Measurements from ENCODE around the gene MYO18B.

MYO18B gene

DNA sequence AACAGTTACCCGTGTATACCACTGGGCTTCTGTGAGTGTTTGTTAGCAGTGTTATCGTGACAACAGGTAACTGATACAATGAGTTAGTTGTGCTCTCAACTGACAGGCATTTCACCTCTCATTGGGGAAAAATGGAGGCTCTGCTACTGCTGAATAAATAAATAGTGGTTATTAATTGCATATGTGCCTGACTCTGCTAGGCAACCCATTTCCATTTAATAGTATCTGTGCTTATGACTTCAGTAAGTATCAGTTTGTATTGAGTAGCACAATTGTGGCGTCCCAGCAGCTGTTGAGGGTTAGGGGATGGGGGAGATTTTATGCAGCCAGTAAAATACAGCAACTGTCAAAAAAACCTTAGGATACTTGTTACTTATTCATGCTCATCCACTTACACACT lies 303.9 kb downstream of the MYO18B start:
- no peaks in the 10 kb centered on the region for H3K36me3 ChIP-seq
- no peaks in the 10 kb centered on the region for H3K4me1 ChIP-seq (ENCODE audit: control insufficient read depth in 1 of 2, insufficient read depth in 1 of 2, low read depth in 1 of 2, low read length in 1 of 2)
- no peak overlapping the region for H3K27ac ChIP-seq
- no peak overlapping the region for H3K4me3 ChIP-seq (ENCODE audit: low read depth in 1 of 2, low read length in 1 of 2)
- peaks cover 3% of the 10 kb centered on the region for H3K27me3 ChIP-seq
- TF ChIP-seq, protein P1, sequence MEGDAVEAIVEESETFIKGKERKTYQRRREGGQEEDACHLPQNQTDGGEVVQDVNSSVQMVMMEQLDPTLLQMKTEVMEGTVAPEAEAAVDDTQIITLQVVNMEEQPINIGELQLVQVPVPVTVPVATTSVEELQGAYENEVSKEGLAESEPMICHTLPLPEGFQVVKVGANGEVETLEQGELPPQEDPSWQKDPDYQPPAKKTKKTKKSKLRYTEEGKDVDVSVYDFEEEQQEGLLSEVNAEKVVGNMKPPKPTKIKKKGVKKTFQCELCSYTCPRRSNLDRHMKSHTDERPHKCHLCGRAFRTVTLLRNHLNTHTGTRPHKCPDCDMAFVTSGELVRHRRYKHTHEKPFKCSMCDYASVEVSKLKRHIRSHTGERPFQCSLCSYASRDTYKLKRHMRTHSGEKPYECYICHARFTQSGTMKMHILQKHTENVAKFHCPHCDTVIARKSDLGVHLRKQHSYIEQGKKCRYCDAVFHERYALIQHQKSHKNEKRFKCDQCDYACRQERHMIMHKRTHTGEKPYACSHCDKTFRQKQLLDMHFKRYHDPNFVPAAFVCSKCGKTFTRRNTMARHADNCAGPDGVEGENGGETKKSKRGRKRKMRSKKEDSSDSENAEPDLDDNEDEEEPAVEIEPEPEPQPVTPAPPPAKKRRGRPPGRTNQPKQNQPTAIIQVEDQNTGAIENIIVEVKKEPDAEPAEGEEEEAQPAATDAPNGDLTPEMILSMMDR (IDR thresholded peaks at IDR 0.05) = no peak
- H3K9me3 ChIP-seq = no peaks in the 10 kb centered on the region

DNA sequence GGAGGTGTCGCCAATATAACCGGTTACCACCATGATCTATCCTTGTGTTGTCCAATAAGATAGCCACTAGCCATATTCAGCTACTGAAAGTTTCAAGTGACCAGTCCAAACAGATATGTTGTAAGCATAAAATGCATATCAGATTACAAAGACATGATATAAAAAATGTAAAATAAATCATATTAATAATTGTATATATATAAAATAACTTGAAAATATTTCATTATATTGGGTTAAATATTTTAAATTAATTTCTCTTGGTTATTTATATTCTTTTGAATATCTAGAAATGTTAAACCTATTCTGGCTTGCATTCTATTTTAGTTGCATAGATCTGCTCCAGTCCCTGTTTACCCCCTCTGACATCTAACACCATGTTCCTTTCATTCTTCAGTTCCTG lies 305.5 kb downstream of the MYO18B start:
- H3K27ac ChIP-seq = no peak overlapping the region

DNA sequence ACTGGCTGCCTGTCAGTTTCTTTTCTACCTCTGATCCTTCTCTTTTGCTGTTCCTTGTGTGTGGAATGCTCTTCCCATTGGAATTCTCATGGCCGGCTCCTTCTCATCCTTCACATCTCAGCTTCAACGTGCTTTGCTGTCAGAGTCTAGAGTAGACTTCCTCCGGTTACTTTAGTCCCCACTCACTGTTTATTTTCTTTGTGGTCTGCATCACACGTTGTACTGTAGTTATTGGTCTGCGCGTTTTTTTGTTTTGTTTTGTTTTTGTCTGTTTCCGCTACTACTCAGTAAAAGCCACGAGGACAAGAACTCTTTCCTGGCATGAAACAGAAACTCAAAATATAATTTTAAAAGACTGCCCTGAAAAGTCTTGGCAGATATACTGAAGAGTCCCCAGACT lies 305.9 kb downstream of the MYO18B start:
- TF ChIP-seq, protein P1 (IDR thresholded peaks at IDR 0.05) = no peak

More for the DNA sequence above, 305.5 kb downstream of the MYO18B start:
- Histone ChIP-seq H3K4me3 (ENCODE audit: low read depth in 1 of 2, low read length in 1 of 2) (no peak overlapping the region), H3K36me3 (no peaks in the 10 kb centered on the region), H3K27me3 (peaks cover 3% of the 10 kb centered on the region), H3K4me1 (ENCODE audit: control insufficient read depth in 1 of 2, insufficient read depth in 1 of 2, low read depth in 1 of 2, low read length in 1 of 2) (no peaks in the 10 kb centered on the region), H3K9me3 (no peaks in the 10 kb centered on the region)
- TF ChIP-seq, protein P1 (IDR thresholded peaks at IDR 0.05) = no peak

DNA sequence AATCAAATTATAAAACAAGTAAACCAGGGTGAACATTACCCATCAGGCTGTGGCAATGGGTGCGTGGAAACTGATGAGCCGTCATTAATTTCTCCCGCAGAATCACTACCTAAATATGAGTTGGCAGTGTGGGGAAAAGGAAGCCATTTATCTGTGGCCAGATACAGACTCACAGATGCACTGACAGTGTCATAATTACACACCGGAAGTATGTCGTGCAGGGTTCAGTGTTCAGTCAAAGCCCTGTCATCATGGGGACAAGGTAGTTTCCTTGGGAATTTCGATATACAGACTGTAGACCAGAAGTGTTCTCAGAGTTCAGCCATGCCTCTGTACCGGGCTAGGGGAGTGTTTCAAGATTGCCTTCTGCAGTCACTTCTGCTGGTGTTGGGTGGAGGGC lies 308.1 kb downstream of the MYO18B start:
- Histone ChIP-seq H3K27ac (no peak overlapping the region), H3K4me3 (ENCODE audit: low read depth in 1 of 2, low read length in 1 of 2) (no peak overlapping the region), H3K36me3 (no peaks in the 10 kb centered on the region), H3K4me1 (ENCODE audit: control insufficient read depth in 1 of 2, insufficient read depth in 1 of 2, low read depth in 1 of 2, low read length in 1 of 2) (no peaks in the 10 kb centered on the region), H3K9me3 (no peaks in the 10 kb centered on the region), H3K27me3 (peaks cover 10% of the 10 kb centered on the region)
- TF ChIP-seq, protein P1 (IDR thresholded peaks at IDR 0.05) = no peak

More for the DNA sequence above, 305.9 kb downstream of the MYO18B start:
- Histone ChIP-seq H3K27ac (no peak overlapping the region), H3K36me3 (no peaks in the 10 kb centered on the region), H3K27me3 (peaks cover 3% of the 10 kb centered on the region), H3K9me3 (no peaks in the 10 kb centered on the region), H3K4me3 (ENCODE audit: low read depth in 1 of 2, low read length in 1 of 2) (no peak overlapping the region), H3K4me1 (ENCODE audit: control insufficient read depth in 1 of 2, insufficient read depth in 1 of 2, low read depth in 1 of 2, low read length in 1 of 2) (no peaks in the 10 kb centered on the region)

DNA sequence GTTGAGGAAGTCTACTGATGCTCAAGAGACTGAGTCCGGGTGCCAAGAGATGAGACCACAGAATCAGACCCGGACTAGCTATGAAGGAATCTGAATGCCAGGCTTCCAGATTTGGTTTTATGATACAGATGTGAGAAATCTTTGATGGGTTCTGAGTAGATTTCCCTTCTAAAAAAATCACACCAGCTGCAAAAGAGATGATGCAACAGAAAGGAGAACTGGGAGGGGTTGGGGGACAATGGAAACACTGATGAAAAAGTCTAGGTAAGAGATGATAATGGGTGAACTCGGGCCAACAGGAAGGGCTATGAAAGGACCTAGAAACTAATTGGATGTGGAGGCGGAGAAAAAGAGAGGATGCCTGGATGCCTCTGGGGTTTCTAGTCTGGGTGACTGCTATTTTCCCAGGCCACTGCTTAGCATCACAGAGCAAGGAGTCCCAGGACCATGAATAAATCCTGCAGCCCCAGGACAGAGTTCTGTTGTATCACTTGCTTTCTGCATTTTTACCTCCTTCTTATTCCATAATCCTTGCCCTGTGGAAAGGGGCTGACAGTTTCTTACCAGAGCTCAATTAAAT lies 311.8 kb downstream of the MYO18B start:
- H3K36me3 ChIP-seq = no peaks in the 10 kb centered on the region
- H3K4me3 ChIP-seq (ENCODE audit: low read depth in 1 of 2, low read length in 1 of 2) = no peak overlapping the region
- TF ChIP-seq, protein P1 (IDR thresholded peaks at IDR 0.05) = no peak
- H3K4me1 ChIP-seq (ENCODE audit: control insufficient read depth in 1 of 2, insufficient read depth in 1 of 2, low read depth in 1 of 2, low read length in 1 of 2) = no peaks in the 10 kb centered on the region
- H3K27ac ChIP-seq = no peak overlapping the region
- H3K27me3 ChIP-seq = peaks cover 19% of the 10 kb centered on the region
- no peaks in the 10 kb centered on the region for H3K9me3 ChIP-seq

Data from neutrophil (primary cell).